PC-3 (cell line): ENCODE measurements around the gene SCUBE1. TPM values are rescaled to one million over a fixed set of nuclear protein-coding genes. Genes with fewer than 3 reads are reported as not detected.

Experiments
- ATAC-seq: fragments of 200-7000 bp; cut with Tn5 transposase; 2 replicates; pipeline ENCODE4 v1.9.1; 2020; ENCODE audit warnings: mild to moderate bottlenecking, moderate library complexity
- BruUV-seq: library from RNA; stranded (reverse); fragments of 400-500 nt; replicated peaks from 2 replicates; lab custom pipeline; 2021; lab: Mats Ljungman, UMichigan
- CTCF ChIA-PET: fragments of 300-600 bp; sonication (Branson Sonifier 250); formaldehyde crosslinking; loops from one replicate; lab custom pipeline; 2022; ENCODE audit warnings: antibody characterized with exemption; lab: Charles Lee
- POLR2A ChIA-PET: fragments of 300-600 bp; sonication (Branson Sonifier 250); formaldehyde crosslinking; loops from one replicate; lab custom pipeline; 2022; ENCODE audit warnings: antibody characterized with exemption; ENCODE audit not compliant: unreplicated experiment; lab: Charles Lee
- DNase-seq: peaks from one replicate; pipeline ENCODE4 v3.0.0-alpha.2; 2015
- H2AFZ ChIP-seq: fragments of 300-600 bp; sonication (generic); 2 replicates; pipeline ENCODE4 v1.6.0; 2016; ENCODE audit warnings: antibody characterized with exemption, low read length
- H3F3A ChIP-seq: fragments of 300-600 bp; sonication (generic); one replicate; pipeline ENCODE4 v1.6.0; 2017; ENCODE audit warnings: antibody characterized with exemption, low read length, control low read depth, mild to moderate bottlenecking; ENCODE audit not compliant: unreplicated experiment
- H3K27ac ChIP-seq: fragments of 300-600 bp; sonication (generic); 2 replicates; pipeline ENCODE4 v1.5.1; 2016; ENCODE audit warnings: mild to moderate bottlenecking, low read length
- H3K27me3 ChIP-seq: fragments of 300-600 bp; sonication (generic); 2 replicates; pipeline ENCODE4 v1.6.1; 2016; ENCODE audit warnings: low read length, mixed read lengths
- H3K36me3 ChIP-seq: fragments of 300-600 bp; sonication (generic); 2 replicates; pipeline ENCODE4 v1.6.1; 2016; ENCODE audit warnings: low read depth, mixed run types, low read length, mixed read lengths
- H3K4me1 ChIP-seq: fragments of 300-600 bp; sonication (generic); 2 replicates; pipeline ENCODE4 v1.5.1; 2016; ENCODE audit warnings: low read length; ENCODE audit not compliant: insufficient read depth
- H3K4me2 ChIP-seq: fragments of 300-600 bp; sonication (generic); 2 replicates; pipeline ENCODE4 v1.6.0; 2016; ENCODE audit warnings: low read length
- H3K4me3 ChIP-seq: fragments of 300-600 bp; sonication (generic); 2 replicates; pipeline ENCODE4 v1.5.1; 2016; ENCODE audit warnings: mild to moderate bottlenecking, low read length, mixed read lengths
- H3K79me2 ChIP-seq: fragments of 300-600 bp; sonication (generic); 2 replicates; pipeline ENCODE4 v1.6.1; 2017; ENCODE audit warnings: low read length, mixed read lengths
- H3K9ac ChIP-seq: fragments of 300-600 bp; sonication (generic); 2 replicates; pipeline ENCODE4 v1.6.0; 2016; ENCODE audit warnings: mild to moderate bottlenecking, low read length
- H3K9me2 ChIP-seq: fragments of 300-600 bp; sonication (generic); replicated peaks from 2 replicates; pipeline ENCODE4 v1.6.1; 2016; ENCODE audit warnings: mixed run types, low read length, mixed read lengths
- H3K9me3 ChIP-seq: fragments of 300-600 bp; sonication (generic); 2 replicates; pipeline ENCODE4 v1.6.1; 2016; ENCODE audit warnings: low read length, mixed read lengths
- H4K20me1 ChIP-seq: fragments of 300-600 bp; sonication (generic); 2 replicates; pipeline ENCODE4 v1.6.1; 2016; ENCODE audit warnings: low read length, mixed read lengths
- CTCF ChIP-seq: fragments of 300-600 bp; sonication (generic); conservative IDR thresholded peaks from 2 replicates; pipeline ENCODE4 v1.5.1; 2017; ENCODE audit warnings: antibody characterized with exemption, low read depth, mild to moderate bottlenecking, low read length
- EZH2 ChIP-seq: fragments of 300-600 bp; sonication (generic); IDR thresholded peaks from one replicate; pipeline ENCODE4 v1.6.1; 2017; ENCODE audit warnings: antibody characterized with exemption, mild to moderate bottlenecking, low read length; ENCODE audit not compliant: unreplicated experiment
- EZH2phosphoT487 ChIP-seq: fragments of 300-600 bp; sonication (generic); IDR thresholded peaks from 2 replicates; pipeline ENCODE4 v1.6.1; 2018; ENCODE audit warnings: mild to moderate bottlenecking, antibody characterized with exemption, low read length, borderline replicate concordance
- intact Hi-C: fragments of 100-400 bp; cut with micrococcal nuclease; formaldehyde crosslinking; loops from 2 replicates; pipeline ENCODE4 v1.9.0; 2023
- total RNA-seq: library from RNA; depleted of rRNA; stranded (reverse); fragments of >200 nt; gene quantifications from 2 replicates; pipeline ENCODE4 v1.2.3, GENCODE V29; 2014

Gene SCUBE1
- total RNA-seq, 1 experiment from 2014 or later: not detected

GRCh38 chr22:43228330-43228729 lies 114.8 kb downstream of the SCUBE1 start:
- POLR2A ChIA-PET: no interaction called here
- H3K79me2 ChIP-seq: no peaks in the 10 kb centered on the region
- H3K4me1 ChIP-seq: no peaks in the 10 kb centered on the region
- no peaks in the 10 kb centered on the region for H3K27me3 ChIP-seq
- ATAC-seq (no peak), DNase-seq (peak; percentile 35)
- no peaks in the 10 kb centered on the region for H3K9me3 ChIP-seq
- no peak overlapping the region for H3K27ac ChIP-seq
- no peak overlapping the region for H3K9ac ChIP-seq
- H3K36me3 ChIP-seq: no peaks in the 10 kb centered on the region
- H3K4me3 ChIP-seq: no peak overlapping the region
- H2AFZ ChIP-seq: no peak overlapping the region
- CTCF ChIA-PET: interaction anchor here (0.6 to 1.2 kb wide), 2 partner anchors 41 to 154 kb away, joined by 4 to 6 read pairs; no protein-coding TSS in a partner anchor
- TF ChIP-seq CTCF (peak; percentile 55), EZH2phosphoT487 (no peak), EZH2 (no peak)
- no peaks in the 10 kb centered on the region for H3F3A ChIP-seq
- no peak overlapping the region for H3K4me2 ChIP-seq
- H3K9me2 ChIP-seq: no peaks in the 10 kb centered on the region
- no TSS peak for BruUV-seq
- no peaks in the 10 kb centered on the region for H4K20me1 ChIP-seq
- intact Hi-C loops: no loop called here

- no peak for ATAC-seq
- TF ChIP-seq EZH2 (no peak), CTCF (no peak), EZH2phosphoT487 (no peak)
- intact Hi-C loops: no loop called here
- Histone ChIP-seq H3K79me2 (no peaks in the 10 kb centered on the region), H2AFZ (no peak overlapping the region), H3K27me3 (no peaks in the 10 kb centered on the region), H4K20me1 (no peaks in the 10 kb centered on the region), H3K4me1 (no peaks in the 10 kb centered on the region), H3K27ac (no peak overlapping the region), H3K4me3 (no peak overlapping the region), H3K9me2 (no peaks in the 10 kb centered on the region), H3K9ac (no peak overlapping the region), H3K4me2 (no peak overlapping the region), H3F3A (no peaks in the 10 kb centered on the region), H3K9me3 (no peaks in the 10 kb centered on the region), H3K36me3 (no peaks in the 10 kb centered on the region)
- ChIA-PET POLR2A (no interaction called here), CTCF (no interaction called here)
- BruUV-seq: no TSS peak
- no peak for DNase-seq
These were observed 115.9 kb downstream of the SCUBE1 start for GRCh38 chr22:43227239-43227630.

GRCh38 chr22:43226377-43227238 lies 116.6 kb downstream of the SCUBE1 start:
- Histone ChIP-seq H4K20me1 (no peaks in the 10 kb centered on the region), H3K4me3 (no peak overlapping the region), H3K4me2 (no peak overlapping the region), H3K27me3 (no peaks in the 10 kb centered on the region), H3K4me1 (no peaks in the 10 kb centered on the region), H3K79me2 (no peaks in the 10 kb centered on the region), H3K9ac (no peak overlapping the region), H3K9me2 (no peaks in the 10 kb centered on the region), H3K36me3 (no peaks in the 10 kb centered on the region), H3F3A (no peaks in the 10 kb centered on the region), H2AFZ (no peak overlapping the region), H3K27ac (no peak overlapping the region), H3K9me3 (no peaks in the 10 kb centered on the region)
- no peak for ATAC-seq
- BruUV-seq: no TSS peak
- TF ChIP-seq EZH2 (no peak), EZH2phosphoT487 (no peak), CTCF (no peak)
- CTCF ChIA-PET: no interaction called here
- POLR2A ChIA-PET: no interaction called here
- intact Hi-C loops: no loop called here
- DNase-seq: no peak
